ENCODE results near the gene TMTC3. TPM values are rescaled to one million over a fixed set of nuclear protein-coding genes. Genes with fewer than 3 reads are reported as not detected.

The TMTC3 gene
- total and polyA plus RNA-seq, 3 donors from 2014 or later = 5.7 to 16.1 (median 12.7) TPM

- TF ChIP-seq, protein P1, sequence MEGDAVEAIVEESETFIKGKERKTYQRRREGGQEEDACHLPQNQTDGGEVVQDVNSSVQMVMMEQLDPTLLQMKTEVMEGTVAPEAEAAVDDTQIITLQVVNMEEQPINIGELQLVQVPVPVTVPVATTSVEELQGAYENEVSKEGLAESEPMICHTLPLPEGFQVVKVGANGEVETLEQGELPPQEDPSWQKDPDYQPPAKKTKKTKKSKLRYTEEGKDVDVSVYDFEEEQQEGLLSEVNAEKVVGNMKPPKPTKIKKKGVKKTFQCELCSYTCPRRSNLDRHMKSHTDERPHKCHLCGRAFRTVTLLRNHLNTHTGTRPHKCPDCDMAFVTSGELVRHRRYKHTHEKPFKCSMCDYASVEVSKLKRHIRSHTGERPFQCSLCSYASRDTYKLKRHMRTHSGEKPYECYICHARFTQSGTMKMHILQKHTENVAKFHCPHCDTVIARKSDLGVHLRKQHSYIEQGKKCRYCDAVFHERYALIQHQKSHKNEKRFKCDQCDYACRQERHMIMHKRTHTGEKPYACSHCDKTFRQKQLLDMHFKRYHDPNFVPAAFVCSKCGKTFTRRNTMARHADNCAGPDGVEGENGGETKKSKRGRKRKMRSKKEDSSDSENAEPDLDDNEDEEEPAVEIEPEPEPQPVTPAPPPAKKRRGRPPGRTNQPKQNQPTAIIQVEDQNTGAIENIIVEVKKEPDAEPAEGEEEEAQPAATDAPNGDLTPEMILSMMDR (IDR thresholded peaks at IDR 0.05) = no peak
- TF ChIP-seq POLR2A (IDR thresholded peaks at IDR 0.05) = no peak
- no peak for DNase-seq
These were observed 14.1 kb downstream of the TMTC3 start for GRCh38 chr12:88156075-88156654.

DNA sequence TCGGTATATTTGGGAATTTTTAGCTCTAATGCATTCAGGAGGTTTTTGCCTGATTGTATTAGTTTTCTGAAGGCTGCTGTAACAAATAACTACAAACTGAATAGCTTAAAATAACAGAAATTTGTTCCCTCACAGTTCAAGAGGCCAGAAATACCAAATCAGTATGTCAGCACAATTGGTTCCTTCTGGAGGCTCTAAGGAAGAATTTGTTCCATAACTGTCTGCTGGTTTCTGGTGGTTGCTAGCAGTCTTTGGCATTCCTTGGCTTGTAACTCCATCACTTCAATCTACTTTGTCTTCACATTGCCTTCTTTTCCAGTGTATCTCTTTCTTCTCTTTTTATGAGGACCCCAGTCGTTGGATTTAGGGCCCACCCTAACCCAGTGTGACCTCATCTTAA is 21.3 kb downstream of the TMTC3 start:
- no peak for TF ChIP-seq POLR2A (IDR thresholded peaks at IDR 0.05)
- TF ChIP-seq, protein P1 (IDR thresholded peaks at IDR 0.05) = no peak
- no peak overlapping the region for H3K4me3 ChIP-seq
- no peaks in the 10 kb centered on the region for H3K36me3 ChIP-seq (ENCODE audit: low read depth, missing control alignments)
- no peaks in the 10 kb centered on the region for H3K9me3 ChIP-seq
- no peaks in the 10 kb centered on the region for H3K4me1 ChIP-seq
- no peak overlapping the region for H3K27ac ChIP-seq
- H3K27me3 ChIP-seq = no peaks in the 10 kb centered on the region
- WGBS, 2 donors = 90 to 91% methylated on average over 2 of the region's 2 CpGs
- intact Hi-C loops (cut with DNase I; ENCODE audit: low total_unique reads) = no loop called here
- DNase-seq = no peak

More at GRCh38 chr12:88156075-88156654, 14.1 kb downstream of the TMTC3 start:
- Histone ChIP-seq H3K4me3 (no peak overlapping the region), H3K9me3 (no peaks in the 10 kb centered on the region), H3K4me1 (no peaks in the 10 kb centered on the region), H3K36me3 (ENCODE audit: low read depth, missing control alignments) (no peaks in the 10 kb centered on the region), H3K27me3 (no peaks in the 10 kb centered on the region), H3K27ac (no peak overlapping the region)
- intact Hi-C loops (cut with DNase I; ENCODE audit: low total_unique reads) = no loop called here
- WGBS, 2 donors = 90 to 97% methylated on average over 1 of the region's 1 CpG

GRCh38 chr12:88166179-88166578 is 24.1 kb downstream of the TMTC3 start:
- no peaks in the 10 kb centered on the region for H3K9me3 ChIP-seq
- no peaks in the 10 kb centered on the region for H3K4me1 ChIP-seq
- WGBS, 2 donors = 92 to 93% methylated on average over 1 of the region's 1 CpG
- DNase-seq = no peak
- no peaks in the 10 kb centered on the region for H3K27me3 ChIP-seq
- intact Hi-C loops (cut with DNase I; ENCODE audit: low total_unique reads) = no loop called here
- no peak overlapping the region for H3K4me3 ChIP-seq
- no peak overlapping the region for H3K27ac ChIP-seq
- H3K36me3 ChIP-seq (ENCODE audit: low read depth, missing control alignments) = no peaks in the 10 kb centered on the region
- TF ChIP-seq, protein P1 (IDR thresholded peaks at IDR 0.05) = no peak
- TF ChIP-seq POLR2A (IDR thresholded peaks at IDR 0.05) = no peak

GRCh38 chr12:88167384-88167783 is 25.3 kb downstream of the TMTC3 start:
- intact Hi-C loops (cut with DNase I; ENCODE audit: low total_unique reads) = no loop called here
- Histone ChIP-seq H3K4me1 (no peaks in the 10 kb centered on the region), H3K27me3 (no peaks in the 10 kb centered on the region), H3K9me3 (no peaks in the 10 kb centered on the region), H3K4me3 (no peak overlapping the region), H3K27ac (no peak overlapping the region), H3K36me3 (ENCODE audit: low read depth, missing control alignments) (no peaks in the 10 kb centered on the region)
- TF ChIP-seq, protein P1 (IDR thresholded peaks at IDR 0.05) = no peak
- no peak for TF ChIP-seq POLR2A (IDR thresholded peaks at IDR 0.05)
- no peak for DNase-seq
- 92% methylated on average over 2 of the region's 2 CpGs for WGBS, 2 donors

- Histone ChIP-seq H3K27me3 (no peaks in the 10 kb centered on the region), H3K36me3 (ENCODE audit: low read depth, missing control alignments) (no peaks in the 10 kb centered on the region), H3K4me3 (no peak overlapping the region), H3K9me3 (no peaks in the 10 kb centered on the region), H3K27ac (no peak overlapping the region), H3K4me1 (no peaks in the 10 kb centered on the region)
- no peak for DNase-seq
- intact Hi-C loops (cut with DNase I; ENCODE audit: low total_unique reads) = no loop called here
- TF ChIP-seq POLR2A (IDR thresholded peaks at IDR 0.05) = no peak
- TF ChIP-seq, protein P1 (IDR thresholded peaks at IDR 0.05) = no peak
These were observed 30.8 kb downstream of the TMTC3 start for GRCh38 chr12:88172844-88173407.

All from testis (tissue), 3 donors.